HG03097 (cell line): ENCODE measurements around the gene NASP.

ENCODE experiments used
- ATAC-seq: cut with Tn5 transposase; IDR thresholded peaks from one replicate; pipeline ENCODE4 v1.9.1; 2021; ENCODE audit not compliant: unreplicated experiment, low FRiP score

NASP gene

GRCh38 chr1:45615885-45616284 is 32.0 kb downstream of the NASP start:
- ATAC-seq = no peak

- ATAC-seq = no peak
These were observed 33.8 kb downstream of the NASP start for GRCh38 chr1:45617618-45618017.

DNA sequence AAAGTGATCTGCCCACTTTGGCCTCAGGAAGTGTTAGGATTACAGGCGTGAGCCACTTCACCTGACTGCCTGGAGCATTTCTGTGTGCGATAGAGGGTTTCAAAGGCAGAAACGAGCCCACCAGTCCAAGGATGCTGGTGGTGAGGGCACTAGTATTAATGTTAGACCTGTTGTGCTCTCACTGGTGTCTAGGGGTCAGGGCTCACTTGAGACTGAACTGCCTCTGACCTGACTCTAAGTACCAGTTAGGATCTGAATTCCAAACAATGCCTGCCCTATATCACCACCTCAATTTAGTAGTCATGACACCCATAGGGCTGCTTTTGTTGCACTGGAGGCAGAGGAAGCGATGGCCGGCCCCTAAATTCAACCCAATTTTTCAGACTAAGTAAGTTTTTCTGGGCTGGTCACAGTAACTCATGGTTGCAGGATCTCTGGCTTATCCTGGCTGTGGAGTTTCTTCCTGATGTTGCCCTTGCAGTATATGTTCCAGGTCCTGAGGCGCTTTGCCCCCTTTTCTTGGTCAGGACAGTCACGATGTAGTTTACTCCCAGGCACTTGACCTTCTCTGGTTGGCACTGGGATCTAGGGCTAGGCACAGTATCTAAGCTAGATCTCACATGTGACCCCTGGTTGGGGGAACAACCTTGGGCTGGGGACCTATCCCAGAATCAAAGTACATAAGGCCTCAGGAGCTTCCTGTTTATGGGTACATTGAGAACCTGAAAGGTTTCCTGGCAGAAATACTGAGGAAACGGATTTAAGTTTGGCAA is 35.5 kb downstream of the NASP start:
- no peak for ATAC-seq

GRCh38 chr1:45620588-45621500 is 37.0 kb downstream of the NASP start:
- ATAC-seq = no peak

GRCh38 chr1:45621501-45621836 is 37.6 kb downstream of the NASP start:
- no peak for ATAC-seq

- no peak for ATAC-seq
These were observed 38.2 kb downstream of the NASP start for GRCh38 chr1:45621895-45622523.

- ATAC-seq = no peak
These were observed 38.9 kb downstream of the NASP start for GRCh38 chr1:45622524-45623394.

DNA sequence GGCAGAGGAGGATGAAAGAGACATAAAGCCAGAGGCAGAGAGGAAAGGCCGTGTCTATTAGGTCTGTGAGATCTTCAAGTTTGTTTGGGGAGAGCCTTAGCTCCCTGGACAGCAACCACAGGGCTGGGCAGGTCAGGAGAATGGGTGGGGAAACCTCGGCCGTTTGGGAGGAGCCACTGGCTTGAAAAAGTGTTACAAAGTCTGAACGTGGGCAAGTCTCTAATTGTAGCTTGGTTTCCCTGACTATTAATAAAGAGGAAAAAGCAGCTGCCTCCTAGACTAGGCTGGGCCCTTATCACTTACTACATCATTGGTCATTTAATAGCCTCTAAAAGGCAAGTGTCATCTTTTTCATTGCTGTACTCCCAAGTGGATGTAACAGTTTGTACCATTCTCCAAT is 40.1 kb downstream of the NASP start, which contains the start of gene CCDC17:
Gene CCDC17 (minus strand): TSS at position 83 of the 400 bp plus-strand sequence. CDS start 145 bp downstream, outside the sequence.
- no peak for ATAC-seq

GRCh38 chr1:45629035-45629434 is 45.2 kb downstream of the NASP start:
- no peak for ATAC-seq

DNA sequence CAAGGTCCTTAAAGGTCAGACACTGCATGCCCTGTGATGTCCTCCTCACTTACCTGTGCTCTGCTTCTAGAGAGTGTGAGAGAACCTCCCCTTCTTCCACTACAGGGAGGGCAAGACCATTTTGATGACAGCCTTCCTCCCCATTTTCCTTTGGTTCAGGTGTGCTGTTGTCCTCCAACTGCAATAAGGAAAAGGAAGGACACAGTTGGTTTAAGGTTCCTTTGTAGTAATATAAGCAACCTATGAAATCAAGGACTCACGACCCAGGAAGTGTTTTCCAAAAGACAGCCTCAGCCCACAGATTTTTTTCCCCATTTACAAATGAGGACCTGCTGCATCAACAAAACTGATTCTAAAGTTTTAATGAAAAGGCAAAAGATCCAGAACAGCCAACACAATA is 46.6 kb downstream of the NASP start:
- ATAC-seq = no peak

DNA sequence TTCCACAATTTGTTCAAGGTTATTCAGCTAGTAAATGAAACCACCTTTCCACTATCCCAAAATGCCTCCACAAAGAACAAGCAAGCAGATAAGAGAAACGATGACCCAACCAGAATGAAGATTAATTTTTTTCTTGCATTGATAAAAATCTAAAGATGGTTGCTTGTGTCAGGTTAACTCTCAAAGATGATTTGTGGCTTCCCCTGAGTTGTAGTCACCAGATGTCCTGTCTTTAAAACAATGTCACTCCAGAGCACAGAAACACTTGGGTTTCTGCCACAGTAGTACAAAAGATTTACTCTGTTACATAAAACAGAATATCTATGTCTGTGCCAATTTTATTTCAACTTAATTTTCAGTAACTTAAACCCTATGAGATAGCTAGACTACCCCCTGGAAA is 51.4 kb downstream of the NASP start:
- ATAC-seq = no peak

- ATAC-seq = no peak
These were observed 56.5 kb downstream of the NASP start for GRCh38 chr1:45640293-45640692.

- ATAC-seq = no peak
These were observed 59.5 kb downstream of the NASP start for GRCh38 chr1:45643321-45643720.

GRCh38 chr1:45643978-45644377 is 60.1 kb downstream of the NASP start:
- no peak for ATAC-seq

DNA sequence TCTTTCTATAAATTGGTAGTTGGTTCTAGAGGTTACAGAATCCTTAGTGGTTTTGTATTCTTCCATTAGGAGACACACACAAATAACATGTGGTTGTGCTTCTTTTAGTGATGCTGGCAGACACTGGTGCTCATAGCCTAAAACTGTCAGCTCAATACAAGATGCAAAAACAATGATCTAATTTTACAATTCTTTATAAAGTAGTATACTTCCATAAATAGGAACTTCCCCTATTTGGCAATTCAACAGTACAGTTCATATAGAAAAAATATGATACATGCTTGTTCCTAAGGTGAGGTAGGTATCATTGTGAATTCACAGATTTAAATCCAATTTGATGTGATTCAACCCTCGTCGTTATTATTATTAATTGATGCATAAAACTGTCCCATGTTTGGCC is 60.8 kb downstream of the NASP start:
- ATAC-seq = no peak

DNA sequence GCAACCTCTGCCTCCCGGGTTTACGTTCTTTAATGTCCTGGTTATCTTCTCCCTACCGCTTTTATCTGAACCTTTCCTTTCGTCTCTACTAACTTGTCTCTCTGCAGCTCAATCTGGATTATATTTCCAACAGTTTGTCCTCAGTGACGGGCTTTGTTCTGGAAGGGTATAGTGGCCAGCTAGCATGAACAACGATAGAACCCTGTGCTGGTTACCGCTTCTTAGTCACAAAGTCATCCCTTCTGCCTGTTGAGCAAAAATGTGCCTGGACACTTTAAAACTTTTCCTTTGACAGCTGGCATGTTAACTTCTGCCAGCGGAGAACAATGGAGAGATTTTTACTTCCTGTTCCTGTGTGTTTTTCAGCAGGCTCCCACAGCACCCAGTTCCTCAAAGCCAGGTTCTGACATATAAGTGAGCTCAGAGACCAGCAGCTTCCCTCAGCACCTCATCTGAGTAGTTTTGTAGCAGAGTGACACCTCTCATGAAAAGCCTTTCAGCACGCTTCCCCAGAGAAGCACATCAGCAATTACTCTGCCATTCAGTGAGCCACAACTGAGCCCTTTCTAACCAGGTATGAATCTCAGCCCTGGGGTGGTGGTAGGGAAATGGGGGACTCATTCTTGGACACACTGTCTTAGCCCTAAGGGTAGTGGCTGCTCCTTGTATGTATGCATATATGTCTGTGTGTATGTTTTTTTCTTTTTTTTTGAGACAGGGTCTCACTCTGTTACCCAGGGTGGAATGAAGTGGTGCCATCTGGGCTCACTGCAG is 63.6 kb downstream of the NASP start:
- ATAC-seq = no peak

- ATAC-seq = no peak
These were observed 70.9 kb downstream of the NASP start for GRCh38 chr1:45654540-45655280.

DNA sequence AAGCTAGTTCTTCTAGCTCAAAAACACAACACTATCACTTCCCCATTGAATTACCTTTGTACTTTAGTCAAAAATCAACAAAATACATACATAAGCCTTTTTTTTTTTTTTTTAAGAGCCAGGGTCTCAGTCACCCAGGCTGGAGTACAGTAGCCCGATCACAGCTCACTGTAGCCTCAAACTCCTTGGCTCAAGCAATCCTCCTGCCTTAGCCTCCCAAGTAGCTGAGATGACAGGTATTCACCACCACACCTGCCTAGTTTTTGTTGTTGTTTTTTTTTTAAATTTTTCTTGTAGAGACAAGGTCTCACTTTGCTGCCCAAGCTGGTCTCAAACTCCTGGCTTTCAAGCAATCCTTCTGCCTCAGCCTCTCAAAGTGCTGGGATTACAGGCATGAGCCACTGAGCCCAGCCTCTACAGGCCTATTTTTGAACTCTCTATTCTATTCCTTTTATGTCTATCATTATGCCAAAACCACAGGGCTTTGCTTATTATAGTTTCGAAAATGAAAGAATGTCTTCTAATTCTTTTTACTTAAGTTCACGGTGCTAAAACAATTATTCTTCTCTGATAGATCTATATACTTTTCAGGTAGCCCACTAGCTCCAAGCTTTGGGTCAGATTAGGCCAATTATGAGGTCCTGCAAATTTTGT is 72.9 kb downstream of the NASP start:
- ATAC-seq = no peak
